B cell (primary cell): ENCODE data around the gene HMG20A. TPM values are rescaled to one million over a fixed set of nuclear protein-coding genes. Genes with fewer than 3 reads are reported as not detected.

Experiments used
- ATAC-seq: fragments of 200-7000 bp; cut with Tn5 transposase; one replicate; pipeline ENCODE4 v1.10.0; 2021; ENCODE audit warnings: low read depth, mild to moderate bottlenecking, moderate number of reproducible peaks, moderate library complexity
- CTCF ChIA-PET: fragments of 350-600 bp; sonication (Branson Sonifier 250); formaldehyde crosslinking; loops from one replicate; lab custom pipeline; 2021; ENCODE audit warnings: antibody characterized with exemption, inconsistent platforms; lab: Charles Lee
- POLR2A ChIA-PET: fragments of 350-600 bp; sonication (Branson Sonifier 250); formaldehyde crosslinking; loops from one replicate; lab custom pipeline; 2021; ENCODE audit warnings: antibody characterized with exemption; lab: Charles Lee
- DNase-seq: peaks from one replicate; pipeline ENCODE4 v3.0.0; 2013
- H2AFZ ChIP-seq: 2 replicates; pipeline ENCODE4 v1.6.1; 2012; ENCODE audit warnings: mild to moderate bottlenecking, low read depth, low read length; ENCODE audit not compliant: insufficient read depth, poor library complexity, severe bottlenecking
- H3K27ac ChIP-seq, 2 donors: 1 replicate in 1 of 2; 2 replicates in 1 of 2; pipeline ENCODE4 v1.5.1; 2012 to 2013; ENCODE audit warnings: low read length in 2 of 2, mild to moderate bottlenecking in 2 of 2, moderate library complexity in 1 of 2
- H3K27me3 ChIP-seq, 4 experiments: fragments of 200-600 bp in 1 of 4; sonication (generic) in 1 of 4; replicated peaks in 1 of 4; 1 replicate in 2 of 4; 2 replicates in 2 of 4; pipeline versions ENCODE4 v1.6.1 to v1.7.0; 2013 to 2016; ENCODE audit warnings: low read length in 3 of 4, mild to moderate bottlenecking in 2 of 4, mixed read lengths in 1 of 4, moderate library complexity in 1 of 4; ENCODE audit not compliant: insufficient read depth in 4 of 4, control insufficient read depth in 3 of 4; ENCODE audit errors: control extremely low read depth in 1 of 4
- H3K36me3 ChIP-seq, 2 experiments: replicated peaks in 1 of 2; 1 replicate in 1 of 2; 2 replicates in 1 of 2; pipeline versions ENCODE4 v1.6.1 to v1.7.1; 2013; ENCODE audit warnings: low read length in 1 of 2; ENCODE audit not compliant: insufficient read depth in 2 of 2, control insufficient read depth in 1 of 2; ENCODE audit errors: control extremely low read depth in 1 of 2, extremely low read depth in 1 of 2
- H3K4me1 ChIP-seq, 2 donors: fragments of 200-600 bp in 1 of 2; sonication (generic) in 1 of 2; 1 replicate in 1 of 2; 2 replicates in 1 of 2; pipeline versions ENCODE4 v1.5.1 to v1.6.1; 2013 to 2017; ENCODE audit warnings: low read length in 2 of 2; ENCODE audit not compliant: control insufficient read depth in 2 of 2, insufficient read depth in 2 of 2
- H3K4me2 ChIP-seq: replicated peaks from 2 replicates; pipeline ENCODE3; 2012; ENCODE audit warnings: mild to moderate bottlenecking, low read depth, low read length; ENCODE audit not compliant: poor library complexity, severe bottlenecking
- H3K4me3 ChIP-seq, 5 experiments: fragments of 200-600 bp in 1 of 5; sonication (generic) in 1 of 5; 1 replicate in 3 of 5; 2 replicates in 2 of 5; pipeline versions ENCODE4 v1.5.1 to v1.7.0; 2011 to 2016; ENCODE audit warnings: low read length in 4 of 5, mild to moderate bottlenecking in 4 of 5, low read depth in 2 of 5, control low read depth in 1 of 5, moderate library complexity in 1 of 5; ENCODE audit not compliant: insufficient read depth in 1 of 5; ENCODE audit errors: control extremely low read depth in 1 of 5, extremely low read depth in 1 of 5
- H3K79me2 ChIP-seq: fragments of 200-600 bp; sonication (generic); one replicate; pipeline ENCODE4 v1.6.0; 2016; ENCODE audit warnings: low read length; ENCODE audit not compliant: control insufficient read depth, insufficient read depth
- H3K9ac ChIP-seq: fragments of 200-600 bp; sonication (generic); 2 replicates; pipeline ENCODE4 v1.6.1; 2017; ENCODE audit warnings: mild to moderate bottlenecking, low read length, moderate library complexity
- H3K9me3 ChIP-seq, 3 donors: one replicate each; pipeline versions ENCODE4 v1.6.1 to v1.7.1; 2013; ENCODE audit warnings: low read length in 2 of 3; ENCODE audit not compliant: control insufficient read depth in 2 of 3, insufficient read depth in 1 of 3; ENCODE audit errors: control extremely low read depth in 1 of 3
- H4K20me1 ChIP-seq: 2 replicates; pipeline ENCODE4 v1.6.0; 2012; ENCODE audit warnings: mild to moderate bottlenecking, low read length; ENCODE audit not compliant: insufficient read depth, control insufficient read depth, poor library complexity, severe bottlenecking
- H3K27ac Mint-ChIP-seq: one replicate; pipeline ENCODE4 v1.8.0; 2021; ENCODE audit warnings: mixed read lengths
- H3K27me3 Mint-ChIP-seq: one replicate; pipeline ENCODE4 v1.8.0; 2021; ENCODE audit warnings: mixed read lengths
- H3K4me1 Mint-ChIP-seq: one replicate; pipeline ENCODE4 v1.8.0; 2021; ENCODE audit warnings: mixed read lengths
- H3K4me3 Mint-ChIP-seq: one replicate; pipeline ENCODE4 v1.8.0; 2021; ENCODE audit warnings: mixed read lengths
- H3K9me3 Mint-ChIP-seq: one replicate; pipeline ENCODE4 v1.8.0; 2022; ENCODE audit warnings: mixed read lengths; ENCODE audit not compliant: insufficient read depth
- EZH2 ChIP-seq: IDR thresholded peaks from 2 replicates; pipeline ENCODE4 v1.6.1; 2012; ENCODE audit warnings: borderline replicate concordance, low read depth, mild to moderate bottlenecking, moderate library complexity, low read length; ENCODE audit not compliant: insufficient read depth, poor library complexity, severe bottlenecking
- WGBS: methylation state at CpG from one replicate; pipeline ENCODE4 v1.1.5; 2013; ENCODE audit warnings: missing lambda C conversion rate; ENCODE audit not compliant: insufficient coverage; 5-methylcytosine and 5-hydroxymethylcytosine counted together
- intact Hi-C: fragments of 100-400 bp; cut with micrococcal nuclease; formaldehyde crosslinking; loops from one replicate; pipeline ENCODE4 v1.10.0; 2022
- polyA plus RNA-seq: library from polyadenylated mRNA; depleted of rRNA; stranded (reverse); fragments of >200 nt; gene quantifications from 2 replicates; pipeline ENCODE4 v1.2.3, GENCODE V29; 2012
- total RNA-seq, 2 donors: library from RNA; stranded (reverse); fragments of 120-200 nt in 1 of 2; gene quantifications; 1 replicate in 1 of 2; 2 replicates in 1 of 2; pipeline versions ENCODE4 v1.2.3 to v1.2.4, GENCODE V29; 2013 to 2022
- TF ChIP-seq, protein P1 (sequence below): fragments of 200-600 bp; IDR thresholded peaks from one replicate; pipeline ENCODE4 v1.8.0; 2022; ENCODE audit warnings: antibody characterized with exemption, mild to moderate bottlenecking

The HMG20A gene
- total and polyA plus RNA-seq, 2 donors (not counting 1 experiment from before 2014, with no cell fraction given), result 26.1 to 63.5 TPM

DNA sequence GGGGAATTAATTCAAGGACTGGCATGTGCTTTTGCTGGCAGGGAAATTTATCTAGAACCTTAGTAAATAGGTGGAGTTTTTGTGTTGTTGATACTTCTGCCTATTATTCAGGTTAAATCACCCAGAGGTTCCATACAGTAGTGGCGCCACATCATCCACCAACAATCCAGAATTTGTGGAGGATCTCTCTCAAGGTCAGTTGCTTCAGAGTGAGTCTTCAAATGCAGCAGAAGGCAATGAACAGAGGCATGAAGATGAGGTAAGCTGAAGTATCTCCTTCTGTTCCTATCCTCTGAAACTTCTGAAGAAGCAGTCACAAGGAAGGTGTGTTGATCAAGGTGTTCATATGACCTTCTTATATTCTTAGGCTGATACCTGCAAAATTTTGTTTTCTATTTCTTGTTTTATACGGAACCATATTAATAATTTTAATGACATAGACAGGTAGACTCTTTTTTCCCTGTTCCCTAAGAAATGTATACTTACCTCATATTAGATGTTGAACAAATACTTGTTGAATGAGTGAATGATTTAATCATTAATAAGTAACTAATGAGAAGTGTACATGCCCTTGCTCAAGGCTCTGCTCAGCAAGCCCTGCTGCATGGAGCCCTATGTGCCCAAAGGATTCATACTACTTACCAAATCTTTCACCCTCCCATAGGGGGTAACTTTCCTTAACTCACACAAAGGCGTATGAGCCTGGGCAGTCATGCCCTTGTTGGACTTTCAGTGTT, 43.6 kb downstream of the HMG20A start:
- Mint-ChIP-seq H3K4me1 (no peaks in the 10 kb centered on the region), H3K27ac (no peak overlapping the region), H3K4me3 (no peak overlapping the region), H3K27me3 (no peaks in the 10 kb centered on the region), H3K9me3 (no peaks in the 10 kb centered on the region)
- H3K9me3 ChIP-seq, result no peaks in the 10 kb centered on the region
- H3K27me3 ChIP-seq, result no peaks in the 10 kb centered on the region
- no peaks in the 10 kb centered on the region for H4K20me1 ChIP-seq
- ChIA-PET POLR2A (no interaction called here), CTCF (interaction anchor here (0.8 kb wide), 1 partner anchor 12 kb away, joined by 3 read pairs; no protein-coding TSS in a partner anchor)
- H3K36me3 ChIP-seq, result peaks cover 0 to 56% of the 10 kb centered on the region in 2 experiments
- no peaks in the 10 kb centered on the region for H3K4me1 ChIP-seq
- no CpG with 5 or more reads among the region's 3 CpGs for WGBS
- no peak overlapping the region for H3K9ac ChIP-seq
- H3K4me3 ChIP-seq, result no peak overlapping the region
- ATAC-seq (no peak), DNase-seq (no peak)
- TF ChIP-seq, protein P1, sequence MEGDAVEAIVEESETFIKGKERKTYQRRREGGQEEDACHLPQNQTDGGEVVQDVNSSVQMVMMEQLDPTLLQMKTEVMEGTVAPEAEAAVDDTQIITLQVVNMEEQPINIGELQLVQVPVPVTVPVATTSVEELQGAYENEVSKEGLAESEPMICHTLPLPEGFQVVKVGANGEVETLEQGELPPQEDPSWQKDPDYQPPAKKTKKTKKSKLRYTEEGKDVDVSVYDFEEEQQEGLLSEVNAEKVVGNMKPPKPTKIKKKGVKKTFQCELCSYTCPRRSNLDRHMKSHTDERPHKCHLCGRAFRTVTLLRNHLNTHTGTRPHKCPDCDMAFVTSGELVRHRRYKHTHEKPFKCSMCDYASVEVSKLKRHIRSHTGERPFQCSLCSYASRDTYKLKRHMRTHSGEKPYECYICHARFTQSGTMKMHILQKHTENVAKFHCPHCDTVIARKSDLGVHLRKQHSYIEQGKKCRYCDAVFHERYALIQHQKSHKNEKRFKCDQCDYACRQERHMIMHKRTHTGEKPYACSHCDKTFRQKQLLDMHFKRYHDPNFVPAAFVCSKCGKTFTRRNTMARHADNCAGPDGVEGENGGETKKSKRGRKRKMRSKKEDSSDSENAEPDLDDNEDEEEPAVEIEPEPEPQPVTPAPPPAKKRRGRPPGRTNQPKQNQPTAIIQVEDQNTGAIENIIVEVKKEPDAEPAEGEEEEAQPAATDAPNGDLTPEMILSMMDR, result no peak
- no peak for TF ChIP-seq EZH2
- no peaks in the 10 kb centered on the region for H3K79me2 ChIP-seq
- no peak overlapping the region for H2AFZ ChIP-seq
- no peak overlapping the region for H3K27ac ChIP-seq
- H3K4me2 ChIP-seq, result no peak overlapping the region
- intact Hi-C loops, result no loop called here

DNA sequence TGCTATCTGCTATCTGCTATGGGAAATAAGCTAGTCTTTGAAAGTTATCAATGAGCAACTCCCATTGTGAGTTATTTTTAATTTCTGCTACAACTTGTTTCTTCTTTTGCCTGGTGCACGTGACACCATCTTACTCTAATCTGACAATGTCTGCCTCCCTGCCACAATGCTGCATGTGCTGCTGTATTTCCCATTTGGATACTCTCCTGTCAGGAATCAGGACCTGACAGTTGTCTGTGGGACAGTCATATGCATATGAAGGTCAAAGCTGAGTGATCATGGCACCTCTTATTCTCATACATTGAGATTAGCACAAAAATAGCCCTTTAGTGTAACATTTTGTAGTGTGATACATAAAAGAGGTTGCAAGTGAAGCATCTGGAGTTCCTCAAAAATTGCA, 45.8 kb downstream of the HMG20A start:
- H3K4me1 ChIP-seq, result no peaks in the 10 kb centered on the region
- Mint-ChIP-seq H3K27me3 (no peaks in the 10 kb centered on the region), H3K4me1 (no peaks in the 10 kb centered on the region), H3K9me3 (no peaks in the 10 kb centered on the region), H3K4me3 (no peak overlapping the region), H3K27ac (no peak overlapping the region)
- H3K9ac ChIP-seq, result no peak overlapping the region
- ChIA-PET CTCF (interaction anchor here (0.6 to 1.1 kb wide), 2 partner anchors 12 to 31 kb away, joined by 3 to 4 read pairs; no protein-coding TSS in a partner anchor), POLR2A (no interaction called here)
- intact Hi-C loops, result no loop called here
- no peaks in the 10 kb centered on the region for H3K27me3 ChIP-seq
- H2AFZ ChIP-seq, result no peak overlapping the region
- H3K79me2 ChIP-seq, result no peaks in the 10 kb centered on the region
- peaks cover 0 to 54% of the 10 kb centered on the region in 2 experiments for H3K36me3 ChIP-seq
- no peak overlapping the region for H3K4me2 ChIP-seq
- no peaks in the 10 kb centered on the region for H4K20me1 ChIP-seq
- H3K9me3 ChIP-seq, result no peaks in the 10 kb centered on the region
- DNase-seq (no peak), ATAC-seq (no peak)
- 80% methylated on average over 1 of the region's 1 CpG for WGBS
- H3K27ac ChIP-seq, result no peak overlapping the region
- H3K4me3 ChIP-seq, result no peak overlapping the region
- TF ChIP-seq EZH2, result no peak
- TF ChIP-seq, protein P1, result no peak
